SK-N-SH treated with all-trans-retinoic acid at 6 μM for 48 hours (cell line): ENCODE measurements around the gene HSD3B1.

Experiments used
- ATAC-seq: fragments of 200-7000 bp; cut with Tn5 transposase; 3 replicates; pipeline ENCODE4 v1.9.1; 2020; ENCODE audit warnings: mild to moderate bottlenecking, moderate library complexity
- ARNTL ChIP-seq: fragments of 450-650 bp; formaldehyde crosslinking; IDR thresholded peaks from 2 replicates; pipeline ENCODE4 v1.5.0; 2020; ENCODE audit warnings: low read depth, mild to moderate bottlenecking, moderate library complexity, borderline replicate concordance
- BACH2 ChIP-seq: fragments of 250-450 bp; sonication (Bioruptor Pico); IDR thresholded peaks from 2 replicates; pipeline ENCODE4 v1.9.0; 2021; ENCODE audit warnings: mild to moderate bottlenecking, borderline replicate concordance
- CSDC2 ChIP-seq: fragments of 250-450 bp; sonication (Bioruptor Pico); IDR thresholded peaks from 2 replicates; pipeline ENCODE4 v1.5.0; 2020; ENCODE audit warnings: mild to moderate bottlenecking, moderate library complexity
- ESRRG ChIP-seq: fragments of 250-450 bp; sonication (Bioruptor Pico); IDR thresholded peaks from 2 replicates; pipeline ENCODE4 v1.6.1; 2021; ENCODE audit warnings: mild to moderate bottlenecking
- GLIS3 ChIP-seq: fragments of 250-450 bp; sonication (Bioruptor Pico); IDR thresholded peaks from 2 replicates; pipeline ENCODE4 v1.5.0; 2020; ENCODE audit warnings: mild to moderate bottlenecking, moderate library complexity
- ISL1 ChIP-seq: fragments of 250-450 bp; sonication (Bioruptor Pico); IDR thresholded peaks from 2 replicates; pipeline ENCODE4 v2.1.2; 2022; ENCODE audit warnings: mild to moderate bottlenecking, moderate library complexity
- OSR1 ChIP-seq: fragments of 250-450 bp; sonication (Bioruptor Pico); IDR thresholded peaks from 2 replicates; pipeline ENCODE4 v1.8.0; 2022; ENCODE audit warnings: moderate library complexity, mild to moderate bottlenecking, inconsistent platforms
- PPARA ChIP-seq: fragments of 250-450 bp; sonication (Bioruptor Pico); IDR thresholded peaks from 2 replicates; pipeline ENCODE4 v1.5.0; 2020; ENCODE audit warnings: mild to moderate bottlenecking, borderline replicate concordance
- RARB ChIP-seq: fragments of 250-450 bp; sonication (Bioruptor Pico); IDR thresholded peaks from 2 replicates; pipeline ENCODE4 v1.8.0; 2021; ENCODE audit warnings: mild to moderate bottlenecking, moderate library complexity
- SNAI2 ChIP-seq: fragments of 250-450 bp; sonication (Bioruptor Pico); IDR thresholded peaks from 2 replicates; pipeline ENCODE4 v1.5.0; 2020; ENCODE audit warnings: mild to moderate bottlenecking, moderate library complexity
- TCF4 ChIP-seq: fragments of 250-450 bp; sonication (Bioruptor Pico); IDR thresholded peaks from 2 replicates; pipeline ENCODE4 v1.8.0; 2021; ENCODE audit warnings: mild to moderate bottlenecking, moderate library complexity, borderline replicate concordance
- ZFP3 ChIP-seq: fragments of 250-450 bp; sonication (Bioruptor Pico); IDR thresholded peaks from 2 replicates; pipeline ENCODE4 v1.5.0; 2020; ENCODE audit warnings: mild to moderate bottlenecking, moderate library complexity
- ZFP30 ChIP-seq: fragments of 450-650 bp; formaldehyde crosslinking; IDR thresholded peaks from 2 replicates; pipeline ENCODE4 v1.5.0; 2022; ENCODE audit warnings: mild to moderate bottlenecking, moderate library complexity
- ZNF565 ChIP-seq: fragments of 450-650 bp; formaldehyde crosslinking; conservative IDR thresholded peaks from 2 replicates; pipeline ENCODE4 v1.5.0; 2020; ENCODE audit warnings: low read depth, mild to moderate bottlenecking, moderate library complexity
- ZNF70 ChIP-seq: fragments of 450-650 bp; formaldehyde crosslinking; IDR thresholded peaks from 2 replicates; pipeline ENCODE4 v1.5.0; 2020; ENCODE audit warnings: mild to moderate bottlenecking, moderate library complexity
- ZNF8 ChIP-seq: fragments of 450-650 bp; formaldehyde crosslinking; IDR thresholded peaks from 2 replicates; pipeline ENCODE4 v1.5.0; 2020; ENCODE audit warnings: mild to moderate bottlenecking, moderate library complexity
- TF ChIP-seq, protein P1 (sequence below): fragments of 250-450 bp; sonication (Bioruptor Pico); IDR thresholded peaks from 2 replicates; pipeline ENCODE4 v1.5.1; 2021; ENCODE audit warnings: mild to moderate bottlenecking, moderate library complexity
- TF ChIP-seq, protein P2 (sequence below): fragments of 250-450 bp; sonication (Bioruptor Pico); IDR thresholded peaks from 2 replicates; pipeline ENCODE4 v1.8.0; 2020; ENCODE audit warnings: mild to moderate bottlenecking, moderate library complexity, borderline replicate concordance
- TF ChIP-seq, protein P3 (sequence below): fragments of 250-450 bp; sonication (Bioruptor Pico); IDR thresholded peaks from 2 replicates; pipeline ENCODE4 v1.8.0; 2021; ENCODE audit warnings: low read depth, mild to moderate bottlenecking, moderate library complexity, borderline replicate concordance
- TF ChIP-seq, protein P4 (sequence below): fragments of 250-450 bp; sonication (Bioruptor Pico); IDR thresholded peaks from 2 replicates; pipeline ENCODE4 v1.5.0; 2020; ENCODE audit warnings: mild to moderate bottlenecking, moderate library complexity
- TF ChIP-seq, protein P5 (sequence below): fragments of 250-450 bp; sonication (Bioruptor Pico); IDR thresholded peaks from 2 replicates; pipeline ENCODE4 v1.5.1; 2020; ENCODE audit warnings: low read depth, mild to moderate bottlenecking, moderate library complexity

Gene HSD3B1

DNA sequence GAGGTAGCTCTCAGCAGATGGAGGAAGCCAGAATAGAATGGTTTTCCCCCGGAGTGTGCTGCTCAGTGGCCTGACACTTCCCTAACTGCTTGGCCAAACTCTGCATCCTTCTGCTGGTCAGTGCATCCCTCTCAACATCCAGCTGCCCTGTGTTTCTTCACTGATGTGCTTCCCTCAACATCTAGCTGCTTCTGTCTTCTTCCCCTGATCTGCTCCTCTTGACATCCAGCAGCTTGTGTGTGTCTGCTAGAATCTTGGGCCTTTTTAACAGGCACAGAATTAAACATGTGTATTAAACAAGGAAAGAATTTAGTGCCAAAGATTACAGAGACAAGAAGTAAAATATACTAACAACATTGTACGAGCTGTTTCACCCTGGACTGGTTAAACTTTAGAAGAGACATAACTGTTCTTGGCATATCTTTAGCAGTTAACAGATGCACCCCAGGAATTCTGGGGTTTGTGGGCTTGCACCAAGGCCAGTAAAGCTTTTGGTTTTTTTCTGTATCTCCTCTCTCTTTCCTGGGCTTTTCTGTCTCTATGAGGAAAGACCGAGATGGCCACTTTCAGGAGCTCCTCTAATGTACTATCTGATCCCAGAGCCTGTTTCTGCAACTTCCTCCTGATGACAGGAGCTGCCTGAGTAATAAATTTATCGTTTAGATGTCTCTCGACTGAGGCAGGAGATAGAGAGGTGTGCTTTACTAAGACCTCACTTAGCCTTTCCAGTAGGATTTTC is 34.8 kb upstream of the HSD3B1 start:
- ATAC-seq, result no peak
- no peak for TF ChIP-seq ZNF70
- TF ChIP-seq ZFP3 (CRISPR knock-in tag), result no peak
- TF ChIP-seq TCF4 (CRISPR knock-in tag), result no peak
- TF ChIP-seq, protein P1, sequence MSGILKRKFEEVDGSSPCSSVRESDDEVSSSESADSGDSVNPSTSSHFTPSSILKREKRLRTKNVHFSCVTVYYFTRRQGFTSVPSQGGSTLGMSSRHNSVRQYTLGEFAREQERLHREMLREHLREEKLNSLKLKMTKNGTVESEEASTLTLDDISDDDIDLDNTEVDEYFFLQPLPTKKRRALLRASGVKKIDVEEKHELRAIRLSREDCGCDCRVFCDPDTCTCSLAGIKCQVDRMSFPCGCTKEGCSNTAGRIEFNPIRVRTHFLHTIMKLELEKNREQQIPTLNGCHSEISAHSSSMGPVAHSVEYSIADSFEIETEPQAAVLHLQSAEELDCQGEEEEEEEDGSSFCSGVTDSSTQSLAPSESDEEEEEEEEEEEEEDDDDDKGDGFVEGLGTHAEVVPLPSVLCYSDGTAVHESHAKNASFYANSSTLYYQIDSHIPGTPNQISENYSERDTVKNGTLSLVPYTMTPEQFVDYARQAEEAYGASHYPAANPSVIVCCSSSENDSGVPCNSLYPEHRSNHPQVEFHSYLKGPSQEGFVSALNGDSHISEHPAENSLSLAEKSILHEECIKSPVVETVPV (CRISPR knock-in tag), result no peak
- no peak for TF ChIP-seq ZFP30 (CRISPR knock-in tag)
- TF ChIP-seq ISL1 (CRISPR knock-in tag), result no peak
- TF ChIP-seq RARB, result no peak
- TF ChIP-seq ZNF8, result no peak
- TF ChIP-seq, protein P2, sequence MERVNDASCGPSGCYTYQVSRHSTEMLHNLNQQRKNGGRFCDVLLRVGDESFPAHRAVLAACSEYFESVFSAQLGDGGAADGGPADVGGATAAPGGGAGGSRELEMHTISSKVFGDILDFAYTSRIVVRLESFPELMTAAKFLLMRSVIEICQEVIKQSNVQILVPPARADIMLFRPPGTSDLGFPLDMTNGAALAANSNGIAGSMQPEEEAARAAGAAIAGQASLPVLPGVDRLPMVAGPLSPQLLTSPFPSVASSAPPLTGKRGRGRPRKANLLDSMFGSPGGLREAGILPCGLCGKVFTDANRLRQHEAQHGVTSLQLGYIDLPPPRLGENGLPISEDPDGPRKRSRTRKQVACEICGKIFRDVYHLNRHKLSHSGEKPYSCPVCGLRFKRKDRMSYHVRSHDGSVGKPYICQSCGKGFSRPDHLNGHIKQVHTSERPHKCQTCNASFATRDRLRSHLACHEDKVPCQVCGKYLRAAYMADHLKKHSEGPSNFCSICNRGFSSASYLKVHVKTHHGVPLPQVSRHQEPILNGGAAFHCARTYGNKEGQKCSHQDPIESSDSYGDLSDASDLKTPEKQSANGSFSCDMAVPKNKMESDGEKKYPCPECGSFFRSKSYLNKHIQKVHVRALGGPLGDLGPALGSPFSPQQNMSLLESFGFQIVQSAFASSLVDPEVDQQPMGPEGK (CRISPR knock-in tag), result no peak
- TF ChIP-seq, protein P3, sequence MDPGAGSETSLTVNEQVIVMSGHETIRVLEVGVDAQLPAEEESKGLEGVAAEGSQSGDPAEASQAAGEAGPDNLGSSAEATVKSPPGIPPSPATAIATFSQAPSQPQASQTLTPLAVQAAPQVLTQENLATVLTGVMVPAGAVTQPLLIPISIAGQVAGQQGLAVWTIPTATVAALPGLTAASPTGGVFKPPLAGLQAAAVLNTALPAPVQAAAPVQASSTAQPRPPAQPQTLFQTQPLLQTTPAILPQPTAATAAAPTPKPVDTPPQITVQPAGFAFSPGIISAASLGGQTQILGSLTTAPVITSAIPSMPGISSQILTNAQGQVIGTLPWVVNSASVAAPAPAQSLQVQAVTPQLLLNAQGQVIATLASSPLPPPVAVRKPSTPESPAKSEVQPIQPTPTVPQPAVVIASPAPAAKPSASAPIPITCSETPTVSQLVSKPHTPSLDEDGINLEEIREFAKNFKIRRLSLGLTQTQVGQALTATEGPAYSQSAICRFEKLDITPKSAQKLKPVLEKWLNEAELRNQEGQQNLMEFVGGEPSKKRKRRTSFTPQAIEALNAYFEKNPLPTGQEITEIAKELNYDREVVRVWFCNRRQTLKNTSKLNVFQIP (CRISPR knock-in tag), result no peak
- no peak for TF ChIP-seq ESRRG (CRISPR knock-in tag)
- TF ChIP-seq BACH2, result no peak
- no peak for TF ChIP-seq CSDC2 (CRISPR knock-in tag)

DNA sequence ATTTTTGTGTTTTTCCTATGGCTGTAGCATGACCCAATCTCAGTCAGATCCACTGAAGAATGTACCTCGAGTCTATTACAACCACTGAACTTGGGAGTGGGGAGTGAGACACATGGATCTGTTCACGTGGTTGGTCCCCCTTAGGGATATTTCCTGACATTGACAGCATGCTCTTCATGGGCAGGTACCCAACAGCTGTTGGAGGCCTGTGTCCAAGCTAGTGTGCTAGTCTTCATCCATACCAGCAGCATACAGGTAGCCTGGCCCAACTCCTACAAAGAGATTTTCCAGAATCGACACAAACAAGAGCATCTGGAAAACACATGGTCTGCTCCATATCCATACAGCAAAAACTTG is 34.2 kb upstream of the HSD3B1 start:
- ATAC-seq, result no peak
- TF ChIP-seq OSR1 (no peak), ZNF70 (no peak), ZNF8 (no peak), RARB (no peak), TCF4 (CRISPR knock-in tag) (no peak), PPARA (CRISPR knock-in tag) (no peak), SNAI2 (no peak), ARNTL (CRISPR knock-in tag) (no peak), ESRRG (CRISPR knock-in tag) (no peak), GLIS3 (no peak), ZFP3 (CRISPR knock-in tag) (no peak), CSDC2 (CRISPR knock-in tag) (no peak), ZNF565 (no peak), ISL1 (CRISPR knock-in tag) (no peak)
- TF ChIP-seq, protein P2 (CRISPR knock-in tag), result no peak
- TF ChIP-seq, protein P4, sequence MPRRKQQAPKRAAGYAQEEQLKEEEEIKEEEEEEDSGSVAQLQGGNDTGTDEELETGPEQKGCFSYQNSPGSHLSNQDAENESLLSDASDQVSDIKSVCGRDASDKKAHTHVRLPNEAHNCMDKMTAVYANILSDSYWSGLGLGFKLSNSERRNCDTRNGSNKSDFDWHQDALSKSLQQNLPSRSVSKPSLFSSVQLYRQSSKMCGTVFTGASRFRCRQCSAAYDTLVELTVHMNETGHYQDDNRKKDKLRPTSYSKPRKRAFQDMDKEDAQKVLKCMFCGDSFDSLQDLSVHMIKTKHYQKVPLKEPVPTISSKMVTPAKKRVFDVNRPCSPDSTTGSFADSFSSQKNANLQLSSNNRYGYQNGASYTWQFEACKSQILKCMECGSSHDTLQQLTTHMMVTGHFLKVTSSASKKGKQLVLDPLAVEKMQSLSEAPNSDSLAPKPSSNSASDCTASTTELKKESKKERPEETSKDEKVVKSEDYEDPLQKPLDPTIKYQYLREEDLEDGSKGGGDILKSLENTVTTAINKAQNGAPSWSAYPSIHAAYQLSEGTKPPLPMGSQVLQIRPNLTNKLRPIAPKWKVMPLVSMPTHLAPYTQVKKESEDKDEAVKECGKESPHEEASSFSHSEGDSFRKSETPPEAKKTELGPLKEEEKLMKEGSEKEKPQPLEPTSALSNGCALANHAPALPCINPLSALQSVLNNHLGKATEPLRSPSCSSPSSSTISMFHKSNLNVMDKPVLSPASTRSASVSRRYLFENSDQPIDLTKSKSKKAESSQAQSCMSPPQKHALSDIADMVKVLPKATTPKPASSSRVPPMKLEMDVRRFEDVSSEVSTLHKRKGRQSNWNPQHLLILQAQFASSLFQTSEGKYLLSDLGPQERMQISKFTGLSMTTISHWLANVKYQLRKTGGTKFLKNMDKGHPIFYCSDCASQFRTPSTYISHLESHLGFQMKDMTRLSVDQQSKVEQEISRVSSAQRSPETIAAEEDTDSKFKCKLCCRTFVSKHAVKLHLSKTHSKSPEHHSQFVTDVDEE (CRISPR knock-in tag), result no peak
- TF ChIP-seq, protein P3 (CRISPR knock-in tag), result no peak
- TF ChIP-seq, protein P5, sequence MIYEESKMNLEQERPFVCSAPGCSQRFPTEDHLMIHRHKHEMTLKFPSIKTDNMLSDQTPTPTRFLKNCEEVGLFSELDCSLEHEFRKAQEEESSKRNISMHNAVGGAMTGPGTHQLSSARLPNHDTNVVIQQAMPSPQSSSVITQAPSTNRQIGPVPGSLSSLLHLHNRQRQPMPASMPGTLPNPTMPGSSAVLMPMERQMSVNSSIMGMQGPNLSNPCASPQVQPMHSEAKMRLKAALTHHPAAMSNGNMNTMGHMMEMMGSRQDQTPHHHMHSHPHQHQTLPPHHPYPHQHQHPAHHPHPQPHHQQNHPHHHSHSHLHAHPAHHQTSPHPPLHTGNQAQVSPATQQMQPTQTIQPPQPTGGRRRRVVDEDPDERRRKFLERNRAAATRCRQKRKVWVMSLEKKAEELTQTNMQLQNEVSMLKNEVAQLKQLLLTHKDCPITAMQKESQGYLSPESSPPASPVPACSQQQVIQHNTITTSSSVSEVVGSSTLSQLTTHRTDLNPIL, result no peak
